GM18511 (cell line): ENCODE data around the gene KLF2.
A peak's percentile ranks its signal among the peaks of the same experiment; 100 is the strongest.
"Not testable (repeated sequence)": the region's sequence is repeated elsewhere in the genome, so short reads cannot be mapped to it uniquely, and the experiment has no call there.

ENCODE experiments used
- ATAC-seq: cut with Tn5 transposase; IDR thresholded peaks from one replicate; pipeline ENCODE4 v1.9.1; 2021; ENCODE audit warnings: mild to moderate bottlenecking, moderate library complexity; ENCODE audit not compliant: unreplicated experiment

KLF2 gene

GRCh38 chr19:16324384-16325160, at the start of gene KLF2:
Gene KLF2 (plus strand): TSS chr19:16324826. CDS start chr19:16324924, 98 bp downstream.
- peak; percentile 70 for ATAC-seq

GRCh38 chr19:16280306-16280705, 44.3 kb upstream of the KLF2 start:
- ATAC-seq: no peak

- ATAC-seq: no peak
Observed at GRCh38 chr19:16281743-16282142, 42.9 kb upstream of the KLF2 start.

GRCh38 chr19:16283210-16284061, 41.2 kb upstream of the KLF2 start:
- no peak for ATAC-seq

GRCh38 chr19:16284505-16284904, 40.1 kb upstream of the KLF2 start:
- ATAC-seq: no peak

- not testable (repeated sequence) for ATAC-seq
Observed at GRCh38 chr19:16285079-16285478, 39.5 kb upstream of the KLF2 start.

GRCh38 chr19:16285769-16286498, 38.7 kb upstream of the KLF2 start:
- ATAC-seq: no peak

GRCh38 chr19:16288544-16288943, 36.1 kb upstream of the KLF2 start:
- no peak for ATAC-seq

- ATAC-seq: no peak
Observed at GRCh38 chr19:16289594-16289993, 35.0 kb upstream of the KLF2 start.

- no peak for ATAC-seq
Observed at GRCh38 chr19:16290692-16291091, 33.9 kb upstream of the KLF2 start.

GRCh38 chr19:16293118-16294091, 31.2 kb upstream of the KLF2 start:
- no peak for ATAC-seq

GRCh38 chr19:16295057-16295456, 29.6 kb upstream of the KLF2 start:
- ATAC-seq: no peak

GRCh38 chr19:16296713-16297112, 27.9 kb upstream of the KLF2 start:
- ATAC-seq: no peak

GRCh38 chr19:16297575-16298178, 26.9 kb upstream of the KLF2 start:
- ATAC-seq: no peak

- ATAC-seq: no peak
Observed at GRCh38 chr19:16298334-16298733, 26.3 kb upstream of the KLF2 start.

- ATAC-seq: no peak
Observed at GRCh38 chr19:16301999-16302694, 22.5 kb upstream of the KLF2 start.

GRCh38 chr19:16303755-16304154, 20.9 kb upstream of the KLF2 start:
- no peak for ATAC-seq

GRCh38 chr19:16304511-16304910, 20.1 kb upstream of the KLF2 start:
- not testable (repeated sequence) for ATAC-seq

GRCh38 chr19:16305060-16305459, 19.6 kb upstream of the KLF2 start:
- ATAC-seq: not testable (repeated sequence)
